Measurements from ENCODE around the gene SWI5. TPM values are rescaled to one million over a fixed set of nuclear protein-coding genes. Genes with fewer than 3 reads are reported as not detected.
A peak's percentile ranks its signal among the peaks of the same experiment; 100 is the strongest.
"Not testable (repeated sequence)": the region's sequence is repeated elsewhere in the genome, so short reads cannot be mapped to it uniquely, and the experiment has no call there.

Gene SWI5
- total RNA-seq: 10 to 100 TPM; 18.6 to 19.5 (median 19.1) TPM

- Mint-ChIP-seq H3K36me3 (ENCODE audit: insufficient read depth) (peaks cover 12% of the 10 kb centered on the region), H3K4me3 (peak within 1 kb of the TSS; percentile 94), H3K27me3 (ENCODE audit: low read depth) (no peaks in the 10 kb centered on the region), H3K9me3 (no peaks in the 10 kb centered on the region), H3K4me1 (ENCODE audit: low read depth) (peaks cover 28% of the 10 kb centered on the region)
- peak; percentile 99 for ATAC-seq
- peak; percentile 100 for DNase-seq
Observed at GRCh38 chr9:128276008-128276573, at the start of gene SWI5. SWI5 (plus strand) TSS chr9:128276276.

GRCh38 chr9:128226412-128226801 is 49.7 kb upstream of the SWI5 start:
- ATAC-seq: no peak

GRCh38 chr9:128230897-128231296 is 45.2 kb upstream of the SWI5 start:
- H3K4me3 Mint-ChIP-seq; H3K4me1 Mint-ChIP-seq (ENCODE audit: low read depth); H3K9me3 Mint-ChIP-seq; H3K36me3 Mint-ChIP-seq (ENCODE audit: insufficient read depth); H3K27me3 Mint-ChIP-seq (ENCODE audit: low read depth); DNase-seq; ATAC-seq: not testable (repeated sequence)

More at GRCh38 chr9:128226412-128226801, 49.7 kb upstream of the SWI5 start:
- H3K4me3 Mint-ChIP-seq: no peak overlapping the region
- H3K27me3 Mint-ChIP-seq (ENCODE audit: low read depth): peaks cover 5% of the 10 kb centered on the region
- no peaks in the 10 kb centered on the region for H3K9me3 Mint-ChIP-seq
- no peaks in the 10 kb centered on the region for H3K4me1 Mint-ChIP-seq (ENCODE audit: low read depth)
- H3K36me3 Mint-ChIP-seq (ENCODE audit: insufficient read depth): no peaks in the 10 kb centered on the region
- DNase-seq: no peak

GRCh38 chr9:128231638-128232527 is 44.2 kb upstream of the SWI5 start:
- Mint-ChIP-seq H3K9me3 (no peaks in the 10 kb centered on the region), H3K27me3 (ENCODE audit: low read depth) (peaks cover 6% of the 10 kb centered on the region), H3K4me1 (ENCODE audit: low read depth) (no peaks in the 10 kb centered on the region), H3K36me3 (ENCODE audit: insufficient read depth) (no peaks in the 10 kb centered on the region), H3K4me3 (no peak overlapping the region)
- DNase-seq (no peak), ATAC-seq (no peak)

- no peak for DNase-seq
- Mint-ChIP-seq H3K36me3 (ENCODE audit: insufficient read depth) (no peaks in the 10 kb centered on the region), H3K9me3 (no peaks in the 10 kb centered on the region), H3K4me1 (ENCODE audit: low read depth) (no peaks in the 10 kb centered on the region), H3K4me3 (no peak overlapping the region), H3K27me3 (ENCODE audit: low read depth) (peaks cover 6% of the 10 kb centered on the region)
- no peak for ATAC-seq
Observed at GRCh38 chr9:128232528-128233428, 43.3 kb upstream of the SWI5 start.

GRCh38 chr9:128233817-128234406 is 42.2 kb upstream of the SWI5 start:
- Mint-ChIP-seq H3K9me3 (no peaks in the 10 kb centered on the region), H3K4me3 (no peak overlapping the region)
- no peak for ATAC-seq

GRCh38 chr9:128242124-128242523 is 34.0 kb upstream of the SWI5 start:
- Mint-ChIP-seq H3K4me3 (no peak overlapping the region), H3K27me3 (ENCODE audit: low read depth) (peaks cover 25% of the 10 kb centered on the region), H3K36me3 (ENCODE audit: insufficient read depth) (no peaks in the 10 kb centered on the region), H3K4me1 (ENCODE audit: low read depth) (no peaks in the 10 kb centered on the region), H3K9me3 (no peaks in the 10 kb centered on the region)
- DNase-seq (no peak), ATAC-seq (no peak)

More at GRCh38 chr9:128233817-128234406, 42.2 kb upstream of the SWI5 start:
- no peaks in the 10 kb centered on the region for H3K36me3 Mint-ChIP-seq (ENCODE audit: insufficient read depth)
- H3K4me1 Mint-ChIP-seq (ENCODE audit: low read depth): no peaks in the 10 kb centered on the region
- H3K27me3 Mint-ChIP-seq (ENCODE audit: low read depth): peaks cover 6% of the 10 kb centered on the region
- no peak for DNase-seq

GRCh38 chr9:128242828-128243214 is 33.3 kb upstream of the SWI5 start:
- H3K4me1 Mint-ChIP-seq (ENCODE audit: low read depth): no peaks in the 10 kb centered on the region
- peaks cover 25% of the 10 kb centered on the region for H3K27me3 Mint-ChIP-seq (ENCODE audit: low read depth)
- DNase-seq (no peak), ATAC-seq (no peak)
- H3K36me3 Mint-ChIP-seq (ENCODE audit: insufficient read depth): no peaks in the 10 kb centered on the region
- no peaks in the 10 kb centered on the region for H3K9me3 Mint-ChIP-seq
- no peak overlapping the region for H3K4me3 Mint-ChIP-seq

GRCh38 chr9:128243215-128244018 is 32.7 kb upstream of the SWI5 start:
- DNase-seq (no peak), ATAC-seq (no peak)
- peaks cover 25% of the 10 kb centered on the region for H3K27me3 Mint-ChIP-seq (ENCODE audit: low read depth)
- H3K4me3 Mint-ChIP-seq: no peak overlapping the region
- no peaks in the 10 kb centered on the region for H3K9me3 Mint-ChIP-seq
- H3K4me1 Mint-ChIP-seq (ENCODE audit: low read depth): no peaks in the 10 kb centered on the region
- no peaks in the 10 kb centered on the region for H3K36me3 Mint-ChIP-seq (ENCODE audit: insufficient read depth)

GRCh38 chr9:128244091-128244836 is 31.8 kb upstream of the SWI5 start:
- Mint-ChIP-seq H3K4me1 (ENCODE audit: low read depth) (no peaks in the 10 kb centered on the region), H3K9me3 (no peaks in the 10 kb centered on the region), H3K36me3 (ENCODE audit: insufficient read depth) (no peaks in the 10 kb centered on the region), H3K4me3 (no peak overlapping the region), H3K27me3 (ENCODE audit: low read depth) (peaks cover 25% of the 10 kb centered on the region)
- ATAC-seq (no peak), DNase-seq (no peak)

GRCh38 chr9:128244837-128245231 is 31.2 kb upstream of the SWI5 start:
- Mint-ChIP-seq H3K36me3 (ENCODE audit: insufficient read depth) (no peaks in the 10 kb centered on the region), H3K27me3 (ENCODE audit: low read depth) (peaks cover 25% of the 10 kb centered on the region), H3K4me3 (no peak overlapping the region), H3K4me1 (ENCODE audit: low read depth) (peaks cover 3% of the 10 kb centered on the region), H3K9me3 (no peaks in the 10 kb centered on the region)
- no peak for DNase-seq
- no peak for ATAC-seq

GRCh38 chr9:128245421-128246151 is 30.5 kb upstream of the SWI5 start:
- Mint-ChIP-seq H3K27me3 (ENCODE audit: low read depth) (peaks cover 25% of the 10 kb centered on the region), H3K9me3 (no peaks in the 10 kb centered on the region), H3K4me1 (ENCODE audit: low read depth) (peaks cover 6% of the 10 kb centered on the region), H3K4me3 (no peak overlapping the region), H3K36me3 (ENCODE audit: insufficient read depth) (no peaks in the 10 kb centered on the region)
- DNase-seq: no peak
- ATAC-seq: no peak

Measured in activated T-cell treated with anti-CD3 and anti-CD28 coated beads, Interleukin-2, amount 50 U/mL, for 4 hours (primary cell).